ENCODE measurements around the gene PANX2.
"Not testable (repeated sequence)": the region's sequence is repeated elsewhere in the genome, so short reads cannot be mapped to it uniquely, and the experiment has no call there.

The PANX2 gene, protein sequence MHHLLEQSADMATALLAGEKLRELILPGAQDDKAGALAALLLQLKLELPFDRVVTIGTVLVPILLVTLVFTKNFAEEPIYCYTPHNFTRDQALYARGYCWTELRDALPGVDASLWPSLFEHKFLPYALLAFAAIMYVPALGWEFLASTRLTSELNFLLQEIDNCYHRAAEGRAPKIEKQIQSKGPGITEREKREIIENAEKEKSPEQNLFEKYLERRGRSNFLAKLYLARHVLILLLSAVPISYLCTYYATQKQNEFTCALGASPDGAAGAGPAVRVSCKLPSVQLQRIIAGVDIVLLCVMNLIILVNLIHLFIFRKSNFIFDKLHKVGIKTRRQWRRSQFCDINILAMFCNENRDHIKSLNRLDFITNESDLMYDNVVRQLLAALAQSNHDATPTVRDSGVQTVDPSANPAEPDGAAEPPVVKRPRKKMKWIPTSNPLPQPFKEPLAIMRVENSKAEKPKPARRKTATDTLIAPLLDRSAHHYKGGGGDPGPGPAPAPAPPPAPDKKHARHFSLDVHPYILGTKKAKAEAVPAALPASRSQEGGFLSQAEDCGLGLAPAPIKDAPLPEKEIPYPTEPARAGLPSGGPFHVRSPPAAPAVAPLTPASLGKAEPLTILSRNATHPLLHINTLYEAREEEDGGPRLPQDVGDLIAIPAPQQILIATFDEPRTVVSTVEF

DNA sequence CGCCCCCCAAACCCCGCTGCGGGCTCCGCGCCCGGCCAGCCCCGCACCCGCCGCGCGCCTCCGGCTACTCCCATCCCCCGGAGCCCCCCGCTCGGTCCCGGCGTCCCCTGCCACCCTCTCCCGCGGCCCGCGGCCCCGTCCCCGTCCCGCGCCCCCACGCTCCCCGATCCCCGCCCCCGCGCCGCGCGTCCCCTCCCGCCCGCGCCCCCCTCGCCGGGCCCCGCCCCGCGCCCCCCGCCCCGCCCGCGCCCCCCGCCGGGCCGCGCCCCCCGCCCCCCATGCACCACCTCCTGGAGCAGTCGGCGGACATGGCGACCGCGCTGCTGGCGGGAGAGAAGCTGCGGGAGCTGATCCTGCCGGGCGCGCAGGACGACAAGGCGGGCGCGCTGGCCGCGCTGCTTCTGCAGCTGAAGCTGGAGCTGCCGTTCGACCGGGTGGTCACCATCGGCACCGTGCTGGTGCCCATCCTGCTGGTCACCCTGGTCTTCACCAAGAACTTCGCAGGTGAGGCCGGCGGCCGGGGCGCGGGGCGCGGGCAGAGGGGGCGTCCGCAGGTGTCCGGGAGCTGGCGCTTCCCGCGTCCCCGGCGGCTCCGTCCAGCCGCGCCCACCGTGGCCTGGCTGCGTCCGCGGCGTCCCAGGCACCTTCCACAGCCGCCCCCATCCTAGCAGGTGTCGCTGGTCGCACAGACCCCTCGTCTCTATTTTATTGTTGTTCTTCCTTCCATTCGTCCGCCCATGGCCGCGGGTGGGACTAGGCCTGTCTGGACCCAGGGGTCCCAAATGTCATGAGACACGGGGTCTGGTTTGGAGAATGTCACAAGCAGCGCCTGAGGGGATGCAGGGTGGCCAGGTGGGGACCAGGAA is at the start of gene PANX2:
Gene PANX2 (plus strand): TSS at position 279 of the 866 bp plus-strand sequence. CDS start 0 bp downstream, at position 279.
- no peak for DNase-seq (ENCODE audit: low read depth in 1 of 2, low spot score in 1 of 2)

DNA sequence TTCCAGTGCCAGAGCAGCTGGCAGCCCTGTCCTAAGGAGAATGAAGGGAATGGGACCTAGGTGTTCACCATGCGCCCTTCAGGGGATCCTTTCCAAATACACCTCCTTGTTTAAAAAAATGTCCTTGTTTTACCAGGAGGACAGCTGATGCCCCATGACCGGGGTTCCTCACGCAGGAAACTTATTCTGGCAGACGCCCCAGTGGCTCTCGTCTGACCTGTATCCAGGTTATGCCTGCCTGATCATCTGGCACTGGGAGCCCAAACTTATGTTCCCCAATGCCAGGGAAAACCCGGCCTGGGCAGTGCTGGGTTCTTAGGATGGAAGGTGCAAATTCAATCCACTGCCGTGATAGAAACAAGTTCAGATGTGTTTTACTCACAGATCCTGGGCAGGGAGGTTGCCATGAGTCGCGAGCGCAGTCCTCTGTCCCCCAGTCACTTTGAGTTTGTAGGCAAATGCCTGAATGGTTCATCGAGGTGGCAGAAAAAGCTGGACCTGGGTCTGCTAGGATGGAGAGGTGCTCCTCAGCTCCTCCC is 49.3 kb upstream of the PANX2 start:
- no peak for DNase-seq (ENCODE audit: low read depth in 1 of 2, low spot score in 1 of 2)

DNA sequence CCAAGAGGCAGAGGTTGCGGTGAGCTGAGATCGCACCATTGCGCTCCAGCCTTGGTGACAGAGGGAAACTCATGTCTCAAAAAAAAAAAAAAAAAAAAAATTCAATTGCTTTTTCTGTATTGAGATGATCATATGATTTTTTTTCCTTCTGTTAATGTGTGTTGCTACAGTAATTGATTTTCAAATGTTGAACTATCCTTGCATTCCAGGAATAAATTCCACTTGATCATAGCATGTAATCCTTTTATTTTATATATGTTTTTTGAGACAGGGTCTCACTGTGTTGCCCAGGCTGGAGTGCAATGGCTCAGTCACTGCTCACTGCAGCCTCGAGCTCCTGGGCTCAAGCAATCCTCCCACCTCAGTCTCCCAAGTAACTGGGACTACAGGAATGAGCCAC is 47.4 kb upstream of the PANX2 start:
- no peak for DNase-seq (ENCODE audit: low read depth in 1 of 2, low spot score in 1 of 2)

DNA sequence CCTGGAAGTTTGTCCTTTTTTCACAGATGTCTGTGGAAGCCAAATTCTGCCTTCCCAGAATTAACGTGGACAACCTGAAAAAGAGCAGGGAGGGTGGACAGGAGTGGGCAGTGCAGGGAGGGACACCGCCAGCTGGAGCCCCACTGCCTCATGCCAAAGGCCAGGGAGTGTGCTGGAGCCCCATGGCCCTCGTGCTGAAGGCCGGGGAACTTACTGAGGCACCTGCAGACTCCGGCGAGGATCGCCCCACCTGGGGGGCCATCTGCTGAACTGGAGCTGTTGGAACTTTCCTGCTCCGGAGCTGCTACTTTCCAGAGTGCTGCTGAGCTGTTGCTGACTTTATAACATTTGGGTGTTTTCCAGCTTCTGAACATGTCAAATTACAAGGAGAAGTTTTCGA is 45.5 kb upstream of the PANX2 start:
- DNase-seq (ENCODE audit: low read depth in 1 of 2, low spot score in 1 of 2) = no peak

DNA sequence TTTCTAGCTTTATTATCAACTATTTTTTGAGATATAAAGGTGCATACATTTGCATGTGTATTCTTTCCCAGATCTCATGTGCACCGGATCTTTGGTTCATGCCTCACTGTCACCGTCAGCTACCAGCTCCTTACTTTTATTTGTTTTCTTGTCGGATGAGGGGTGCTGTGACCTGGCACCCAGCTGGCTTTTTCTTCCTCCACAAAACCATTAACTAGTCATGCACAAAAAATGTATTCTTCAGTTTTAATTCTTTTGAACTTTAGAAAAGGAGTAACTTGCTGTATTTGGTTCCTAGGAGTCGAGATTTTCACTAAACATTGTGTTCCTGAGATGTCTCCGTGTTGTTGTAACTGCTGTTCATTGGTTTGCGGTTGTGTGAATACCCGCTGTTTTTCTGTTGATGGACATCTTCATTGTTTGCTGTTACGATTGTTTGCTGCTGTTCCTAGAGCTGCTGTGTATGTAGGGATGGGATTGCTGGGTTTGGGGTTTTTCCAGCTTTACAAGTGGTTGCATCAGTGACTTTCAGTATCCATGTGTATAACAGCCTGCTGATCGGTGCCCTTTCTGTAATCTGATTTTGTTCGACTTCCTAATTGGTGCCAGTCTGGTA is 41.3 kb upstream of the PANX2 start:
- no peak for DNase-seq (ENCODE audit: low read depth in 1 of 2, low spot score in 1 of 2)

DNA sequence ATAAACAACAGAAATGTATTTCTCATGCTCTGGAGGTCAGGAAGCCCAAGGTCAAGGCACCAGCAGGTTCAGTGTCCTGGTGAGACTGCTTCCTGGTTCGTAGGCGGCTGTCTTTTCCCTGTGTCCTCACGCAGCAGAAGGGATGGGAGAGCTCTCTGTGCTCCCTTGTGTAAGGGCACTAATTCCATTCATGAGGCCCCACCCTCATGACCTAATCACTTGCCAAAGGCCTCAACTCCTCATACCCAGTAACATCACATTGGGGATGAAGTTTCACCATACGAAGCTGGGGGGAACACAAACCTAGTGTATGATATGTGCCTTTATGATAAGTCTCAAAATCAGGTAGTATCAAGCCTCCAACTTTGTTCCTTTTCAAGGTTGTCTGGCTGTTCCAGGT is 38.6 kb upstream of the PANX2 start:
- DNase-seq (ENCODE audit: low read depth in 1 of 2, low spot score in 1 of 2) = no peak

- no peak for DNase-seq (ENCODE audit: low read depth in 1 of 2, low spot score in 1 of 2)
Observed at GRCh38 chr22:50134481-50134880, 36.0 kb upstream of the PANX2 start.

DNA sequence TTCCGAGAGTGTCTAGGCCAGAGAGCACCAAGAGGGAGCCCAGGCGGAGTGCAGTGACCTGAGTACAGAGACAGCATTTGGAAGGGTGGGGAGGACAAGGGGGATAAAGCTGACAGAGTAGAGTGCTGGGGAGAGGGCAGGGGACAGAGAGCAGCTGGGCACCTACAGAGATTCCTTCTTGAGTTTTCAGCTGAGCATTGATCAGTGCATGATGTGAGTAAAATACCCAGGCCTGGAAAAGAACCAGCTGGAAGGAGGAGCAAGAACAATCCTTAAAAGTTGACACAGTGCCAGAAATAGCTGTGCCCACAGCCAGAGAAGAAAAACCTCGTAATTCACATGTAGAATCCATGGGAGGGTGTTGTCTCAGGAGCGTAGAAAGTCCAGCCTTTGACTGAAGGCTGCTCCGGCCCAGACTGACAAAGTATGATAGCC is 33.9 kb upstream of the PANX2 start:
- no peak for DNase-seq (ENCODE audit: low read depth in 1 of 2, low spot score in 1 of 2)

DNA sequence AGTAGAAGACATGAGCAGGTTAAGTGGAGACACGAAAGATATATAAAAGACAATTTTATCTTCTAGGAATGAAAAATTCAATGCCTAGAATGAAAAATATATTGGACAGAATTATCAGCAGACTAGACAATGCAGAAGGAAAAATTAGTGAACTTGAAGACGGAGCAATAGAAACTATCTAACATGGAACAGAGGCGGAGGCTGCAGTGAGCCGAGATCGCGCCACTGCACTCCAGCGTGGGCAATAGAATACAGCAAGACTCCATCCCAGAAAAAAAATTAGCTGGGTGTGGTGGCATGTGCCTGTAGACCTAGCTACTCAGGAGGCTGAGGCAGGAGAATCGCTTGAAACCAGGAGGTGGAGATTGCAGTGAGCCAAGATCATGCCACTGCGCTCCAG is 33.3 kb upstream of the PANX2 start:
- not testable (repeated sequence) for DNase-seq (ENCODE audit: low read depth in 1 of 2, low spot score in 1 of 2)

DNA sequence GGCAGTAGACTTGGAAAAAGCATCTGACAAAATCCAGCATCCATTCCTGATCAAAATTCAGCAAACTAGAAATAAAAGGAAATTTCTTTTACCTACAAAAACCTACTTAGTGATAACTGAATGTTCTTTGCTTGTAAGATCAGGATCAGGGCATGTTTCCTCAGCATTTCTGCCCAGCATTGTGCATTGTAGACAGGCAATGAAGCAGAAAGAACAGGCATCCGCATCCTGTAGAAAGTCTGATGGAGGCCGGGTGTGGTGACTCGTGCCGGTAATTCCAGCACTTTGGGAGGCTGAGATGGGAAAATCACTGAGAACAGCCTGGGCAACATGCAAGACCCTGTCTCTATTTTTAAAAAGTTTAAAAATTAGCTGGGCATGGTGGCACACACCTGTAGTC is 32.5 kb upstream of the PANX2 start:
- no peak for DNase-seq (ENCODE audit: low read depth in 1 of 2, low spot score in 1 of 2)

DNA sequence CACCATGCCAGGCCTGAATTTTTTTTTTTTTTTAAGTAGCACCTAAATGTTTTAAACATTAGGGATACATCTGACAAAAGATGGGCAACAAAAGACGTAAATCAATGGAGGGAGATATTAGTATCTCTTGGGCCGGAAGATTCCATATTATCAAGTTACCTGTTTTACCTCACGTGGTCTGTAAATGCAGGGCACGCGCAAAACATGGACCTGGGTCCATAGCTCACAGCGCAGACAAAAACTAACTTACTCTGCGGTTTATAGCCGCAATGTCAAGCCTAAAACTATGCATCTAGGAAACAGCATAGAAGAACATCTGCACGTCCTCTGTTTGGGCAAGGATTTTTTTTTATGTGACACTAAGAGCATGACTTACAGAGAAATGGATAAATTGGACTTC is 31.5 kb upstream of the PANX2 start:
- no peak for DNase-seq (ENCODE audit: low read depth in 1 of 2, low spot score in 1 of 2)

DNA sequence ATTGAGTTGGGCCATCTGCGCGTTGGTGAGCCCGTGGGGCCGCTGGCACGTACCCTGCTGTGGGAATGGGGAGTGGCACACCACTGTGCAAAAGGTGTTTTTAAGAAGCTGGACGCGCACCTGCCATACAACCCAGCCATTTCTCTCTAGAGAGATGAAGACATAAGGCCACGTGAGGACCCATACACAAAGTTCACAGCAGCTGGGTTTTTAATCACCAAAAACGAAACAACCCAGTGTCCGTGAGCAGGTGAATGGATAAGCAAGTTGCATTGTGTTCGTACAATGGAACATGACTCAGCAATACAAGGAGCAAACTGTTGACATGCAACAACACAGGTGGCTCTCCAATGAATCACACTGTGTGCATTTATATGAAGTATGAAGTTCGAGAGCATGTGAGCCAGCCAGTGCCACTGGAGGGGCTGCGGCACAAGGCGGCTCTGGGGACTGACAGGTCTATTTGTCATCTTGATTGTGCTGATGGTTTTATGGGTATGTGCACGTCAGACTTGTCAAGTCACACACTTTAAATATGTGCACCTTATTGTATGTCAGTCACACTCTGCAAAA is 30.6 kb upstream of the PANX2 start:
- DNase-seq (ENCODE audit: low read depth in 1 of 2, low spot score in 1 of 2) = no peak

GRCh38 chr22:50140615-50141014 is 29.9 kb upstream of the PANX2 start:
- DNase-seq (ENCODE audit: low read depth in 1 of 2, low spot score in 1 of 2) = no peak

DNA sequence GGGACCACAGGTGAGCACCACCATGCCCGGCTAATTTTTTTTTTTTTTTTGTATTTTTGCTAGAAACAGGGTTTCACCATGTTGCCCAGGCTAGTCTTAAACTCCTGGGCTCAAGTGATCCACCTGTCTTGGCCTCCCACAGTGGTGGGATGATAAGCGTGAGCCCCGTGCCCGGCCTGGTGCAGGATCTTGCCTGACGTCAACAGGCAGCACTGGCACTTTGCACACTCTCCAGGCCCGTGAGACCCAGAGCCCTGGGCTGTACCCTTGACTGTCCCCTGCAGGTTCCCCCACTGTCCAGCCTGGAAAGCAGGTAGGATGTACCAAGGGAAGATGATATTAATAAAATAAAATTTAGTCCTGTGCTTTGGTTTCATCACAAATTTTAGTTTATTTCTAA is 29.1 kb upstream of the PANX2 start:
- no peak for DNase-seq (ENCODE audit: low read depth in 1 of 2, low spot score in 1 of 2)

GRCh38 chr22:50141891-50142363 is 28.6 kb upstream of the PANX2 start:
- DNase-seq (ENCODE audit: low read depth in 1 of 2, low spot score in 1 of 2) = no peak

DNA sequence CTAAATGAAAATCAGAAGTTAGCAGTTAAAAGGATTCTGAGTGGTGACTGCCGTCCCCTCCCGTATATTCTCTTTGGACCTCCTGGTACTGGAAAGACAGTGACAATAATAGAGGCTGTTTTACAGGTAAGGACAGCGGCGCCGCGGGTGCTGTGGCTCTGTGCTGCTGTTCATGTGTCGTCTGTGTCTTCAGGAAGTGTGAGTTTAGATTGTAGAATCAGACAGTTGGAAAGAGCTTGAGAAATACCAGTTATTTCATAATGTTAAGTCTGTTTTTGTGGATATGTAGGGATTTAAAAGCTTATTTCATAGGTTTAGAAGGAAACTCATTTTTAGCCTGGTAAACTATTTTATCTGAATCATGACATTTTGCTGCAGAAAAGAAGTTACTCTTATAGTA is 27.4 kb upstream of the PANX2 start:
- DNase-seq (ENCODE audit: low read depth in 1 of 2, low spot score in 1 of 2) = no peak

GRCh38 chr22:50144005-50144614 is 26.4 kb upstream of the PANX2 start:
- no peak for DNase-seq (ENCODE audit: low read depth in 1 of 2, low spot score in 1 of 2)

DNA sequence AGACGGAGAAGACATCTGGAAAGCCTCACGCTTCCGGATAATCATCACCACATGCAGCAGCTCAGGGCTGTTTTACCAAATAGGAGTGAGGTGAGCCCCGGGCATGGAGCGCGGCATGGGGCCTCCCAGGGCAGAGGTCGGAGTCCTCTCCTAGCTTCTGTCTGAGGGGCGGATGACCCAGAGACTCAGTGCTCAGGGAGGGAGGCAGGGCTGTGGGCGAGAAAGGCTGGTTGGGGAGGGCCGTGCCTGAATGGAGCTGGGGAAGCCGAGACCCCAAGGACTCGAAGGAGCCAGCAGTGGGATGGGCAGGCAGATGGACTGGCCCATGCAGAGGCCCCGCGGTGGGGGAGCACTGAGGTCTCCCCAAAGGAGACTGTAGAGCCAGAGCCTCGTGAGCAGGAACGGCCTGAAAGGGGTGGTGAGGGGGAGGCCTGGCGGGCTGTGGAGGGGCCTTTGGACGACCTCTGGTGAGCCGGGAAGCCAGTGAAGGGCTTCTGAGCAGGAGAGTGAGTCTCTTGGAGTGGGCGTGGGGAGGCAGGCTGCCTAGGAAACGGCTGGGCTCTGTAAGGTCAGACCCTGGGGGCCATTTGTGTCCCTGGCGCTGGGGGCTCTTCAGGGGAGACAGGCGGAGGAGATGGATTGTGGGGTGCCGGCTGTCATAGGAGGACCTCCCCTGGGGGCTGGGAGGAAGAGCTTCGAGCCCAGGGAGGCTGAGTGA is 24.7 kb upstream of the PANX2 start:
- DNase-seq (ENCODE audit: low read depth in 1 of 2, low spot score in 1 of 2) = no peak

GRCh38 chr22:50146439-50147238 is 23.9 kb upstream of the PANX2 start:
- no peak for DNase-seq (ENCODE audit: low read depth in 1 of 2, low spot score in 1 of 2)
